B cell (primary cell): ENCODE data around the gene POLD4. TPM values are rescaled to one million over a fixed set of nuclear protein-coding genes. Genes with fewer than 3 reads are reported as not detected.
A peak's percentile ranks its signal among the peaks of the same experiment; 100 is the strongest.

Experiments
- ATAC-seq: fragments of 200-7000 bp; cut with Tn5 transposase; one replicate; pipeline ENCODE4 v1.10.0; 2021; ENCODE audit warnings: low read depth, mild to moderate bottlenecking, moderate number of reproducible peaks, moderate library complexity
- CTCF ChIA-PET: fragments of 350-600 bp; sonication (Branson Sonifier 250); formaldehyde crosslinking; loops from one replicate; lab custom pipeline; 2021; ENCODE audit warnings: antibody characterized with exemption, inconsistent platforms; lab: Charles Lee
- POLR2A ChIA-PET: fragments of 350-600 bp; sonication (Branson Sonifier 250); formaldehyde crosslinking; loops from one replicate; lab custom pipeline; 2021; ENCODE audit warnings: antibody characterized with exemption; lab: Charles Lee
- DNase-seq: peaks from one replicate; pipeline ENCODE4 v3.0.0; 2013
- H2AFZ ChIP-seq: 2 replicates; pipeline ENCODE4 v1.6.1; 2012; ENCODE audit warnings: mild to moderate bottlenecking, low read depth, low read length; ENCODE audit not compliant: insufficient read depth, poor library complexity, severe bottlenecking
- H3K27ac ChIP-seq, 2 donors: 1 replicate in 1 of 2; 2 replicates in 1 of 2; pipeline ENCODE4 v1.5.1; 2012 to 2013; ENCODE audit warnings: low read length in 2 of 2, mild to moderate bottlenecking in 2 of 2, moderate library complexity in 1 of 2
- H3K27me3 ChIP-seq, 4 experiments: fragments of 200-600 bp in 1 of 4; sonication (generic) in 1 of 4; replicated peaks in 1 of 4; 1 replicate in 2 of 4; 2 replicates in 2 of 4; pipeline versions ENCODE4 v1.6.1 to v1.7.0; 2013 to 2016; ENCODE audit warnings: low read length in 3 of 4, mild to moderate bottlenecking in 2 of 4, mixed read lengths in 1 of 4, moderate library complexity in 1 of 4; ENCODE audit not compliant: insufficient read depth in 4 of 4, control insufficient read depth in 3 of 4; ENCODE audit errors: control extremely low read depth in 1 of 4
- H3K36me3 ChIP-seq, 2 experiments: replicated peaks in 1 of 2; 1 replicate in 1 of 2; 2 replicates in 1 of 2; pipeline versions ENCODE4 v1.6.1 to v1.7.1; 2013; ENCODE audit warnings: low read length in 1 of 2; ENCODE audit not compliant: insufficient read depth in 2 of 2, control insufficient read depth in 1 of 2; ENCODE audit errors: control extremely low read depth in 1 of 2, extremely low read depth in 1 of 2
- H3K4me1 ChIP-seq, 2 donors: fragments of 200-600 bp in 1 of 2; sonication (generic) in 1 of 2; 1 replicate in 1 of 2; 2 replicates in 1 of 2; pipeline versions ENCODE4 v1.5.1 to v1.6.1; 2013 to 2017; ENCODE audit warnings: low read length in 2 of 2; ENCODE audit not compliant: control insufficient read depth in 2 of 2, insufficient read depth in 2 of 2
- H3K4me2 ChIP-seq: replicated peaks from 2 replicates; pipeline ENCODE3; 2012; ENCODE audit warnings: mild to moderate bottlenecking, low read depth, low read length; ENCODE audit not compliant: poor library complexity, severe bottlenecking
- H3K4me3 ChIP-seq, 5 experiments: fragments of 200-600 bp in 1 of 5; sonication (generic) in 1 of 5; 1 replicate in 3 of 5; 2 replicates in 2 of 5; pipeline versions ENCODE4 v1.5.1 to v1.7.0; 2011 to 2016; ENCODE audit warnings: low read length in 4 of 5, mild to moderate bottlenecking in 4 of 5, low read depth in 2 of 5, control low read depth in 1 of 5, moderate library complexity in 1 of 5; ENCODE audit not compliant: insufficient read depth in 1 of 5; ENCODE audit errors: control extremely low read depth in 1 of 5, extremely low read depth in 1 of 5
- H3K79me2 ChIP-seq: fragments of 200-600 bp; sonication (generic); one replicate; pipeline ENCODE4 v1.6.0; 2016; ENCODE audit warnings: low read length; ENCODE audit not compliant: control insufficient read depth, insufficient read depth
- H3K9ac ChIP-seq: fragments of 200-600 bp; sonication (generic); 2 replicates; pipeline ENCODE4 v1.6.1; 2017; ENCODE audit warnings: mild to moderate bottlenecking, low read length, moderate library complexity
- H3K9me3 ChIP-seq, 3 donors: one replicate each; pipeline versions ENCODE4 v1.6.1 to v1.7.1; 2013; ENCODE audit warnings: low read length in 2 of 3; ENCODE audit not compliant: control insufficient read depth in 2 of 3, insufficient read depth in 1 of 3; ENCODE audit errors: control extremely low read depth in 1 of 3
- H4K20me1 ChIP-seq: 2 replicates; pipeline ENCODE4 v1.6.0; 2012; ENCODE audit warnings: mild to moderate bottlenecking, low read length; ENCODE audit not compliant: insufficient read depth, control insufficient read depth, poor library complexity, severe bottlenecking
- H3K27ac Mint-ChIP-seq: one replicate; pipeline ENCODE4 v1.8.0; 2021; ENCODE audit warnings: mixed read lengths
- H3K27me3 Mint-ChIP-seq: one replicate; pipeline ENCODE4 v1.8.0; 2021; ENCODE audit warnings: mixed read lengths
- H3K4me1 Mint-ChIP-seq: one replicate; pipeline ENCODE4 v1.8.0; 2021; ENCODE audit warnings: mixed read lengths
- H3K4me3 Mint-ChIP-seq: one replicate; pipeline ENCODE4 v1.8.0; 2021; ENCODE audit warnings: mixed read lengths
- H3K9me3 Mint-ChIP-seq: one replicate; pipeline ENCODE4 v1.8.0; 2022; ENCODE audit warnings: mixed read lengths; ENCODE audit not compliant: insufficient read depth
- EZH2 ChIP-seq: IDR thresholded peaks from 2 replicates; pipeline ENCODE4 v1.6.1; 2012; ENCODE audit warnings: borderline replicate concordance, low read depth, mild to moderate bottlenecking, moderate library complexity, low read length; ENCODE audit not compliant: insufficient read depth, poor library complexity, severe bottlenecking
- WGBS: methylation state at CpG from one replicate; pipeline ENCODE4 v1.1.5; 2013; ENCODE audit warnings: missing lambda C conversion rate; ENCODE audit not compliant: insufficient coverage; 5-methylcytosine and 5-hydroxymethylcytosine counted together
- intact Hi-C: fragments of 100-400 bp; cut with micrococcal nuclease; formaldehyde crosslinking; loops from one replicate; pipeline ENCODE4 v1.10.0; 2022
- polyA plus RNA-seq: library from polyadenylated mRNA; depleted of rRNA; stranded (reverse); fragments of >200 nt; gene quantifications from 2 replicates; pipeline ENCODE4 v1.2.3, GENCODE V29; 2012
- total RNA-seq, 2 donors: library from RNA; stranded (reverse); fragments of 120-200 nt in 1 of 2; gene quantifications; 1 replicate in 1 of 2; 2 replicates in 1 of 2; pipeline versions ENCODE4 v1.2.3 to v1.2.4, GENCODE V29; 2013 to 2022
- TF ChIP-seq, protein P1 (sequence below): fragments of 200-600 bp; IDR thresholded peaks from one replicate; pipeline ENCODE4 v1.8.0; 2022; ENCODE audit warnings: antibody characterized with exemption, mild to moderate bottlenecking

Gene POLD4
- total and polyA plus RNA-seq, 2 donors (not counting 1 experiment from before 2014, with no cell fraction given), result 210 to 559 TPM

DNA sequence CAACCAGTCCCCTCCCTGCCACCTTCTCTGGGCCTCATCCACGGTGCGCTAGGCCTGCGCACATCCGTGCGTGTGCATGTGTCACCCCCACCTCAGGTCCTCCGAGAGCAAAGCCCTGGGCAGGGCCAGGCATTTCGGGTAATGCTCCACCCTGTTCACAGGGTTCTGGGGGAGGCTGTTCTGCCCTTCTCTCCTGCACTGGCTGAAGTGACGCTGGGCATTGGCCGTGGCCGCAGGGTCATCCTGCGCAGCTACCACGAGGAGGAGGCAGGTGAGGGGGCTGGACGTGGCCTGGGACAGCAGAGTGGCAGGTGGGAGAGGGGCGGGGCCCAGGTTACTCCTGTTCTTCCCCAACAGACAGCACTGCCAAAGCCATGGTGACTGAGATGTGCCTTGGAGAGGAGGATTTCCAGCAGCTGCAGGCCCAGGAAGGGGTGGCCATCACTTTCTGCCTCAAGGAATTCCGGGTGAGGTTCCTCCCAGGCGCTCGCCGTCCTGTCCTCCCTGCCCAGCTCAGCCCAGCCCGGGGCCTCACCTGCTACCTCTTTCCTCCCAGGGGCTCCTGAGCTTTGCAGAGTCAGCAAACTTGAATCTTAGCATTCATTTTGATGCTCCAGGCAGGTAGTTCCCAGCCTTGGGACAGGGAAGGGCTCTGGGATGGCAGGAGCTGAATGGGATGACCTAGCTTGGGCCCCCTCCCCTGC, 42.4 kb upstream of the POLD4 start:
- H3K27me3 ChIP-seq, result no peaks in the 10 kb centered on the region
- ChIA-PET POLR2A (interaction anchor here (0.8 to 2.1 kb wide), 3 partner anchors 24 to 42 kb away, joined by 3 to 8 read pairs (median 5); partner anchors contain the start of gene POLD4), CTCF (interaction anchor here (1.2 to 1.4 kb wide), 2 partner anchors 111 to 133 kb away, joined by 3 to 4 read pairs; no protein-coding TSS in a partner anchor)
- WGBS, result 96% methylated on average over 13 of the region's 19 CpGs
- no peaks in the 10 kb centered on the region for H3K27me3 Mint-ChIP-seq
- peaks cover 52% of the 10 kb centered on the region for H3K4me1 Mint-ChIP-seq
- no peak overlapping the region for H3K27ac ChIP-seq
- peaks cover 70% of the 10 kb centered on the region for H4K20me1 ChIP-seq
- H3K4me1 ChIP-seq, result peaks cover 26 to 49% of the 10 kb centered on the region in 2 donors
- no peak overlapping the region for H3K4me3 ChIP-seq
- intact Hi-C loops, result no loop called here
- peaks cover 2 to 46% of the 10 kb centered on the region in 2 experiments for H3K36me3 ChIP-seq
- ATAC-seq, result no peak
- no peak overlapping the region for H3K9ac ChIP-seq
- H3K9me3 Mint-ChIP-seq, result no peaks in the 10 kb centered on the region
- H3K79me2 ChIP-seq, result peaks cover 56% of the 10 kb centered on the region
- peaks cover 0 to under 1% (median 0%) of the 10 kb centered on the region in 3 donors for H3K9me3 ChIP-seq
- no peak overlapping the region for H3K4me3 Mint-ChIP-seq
- H3K4me2 ChIP-seq, result no peak overlapping the region
- no peak overlapping the region for H2AFZ ChIP-seq
- DNase-seq, result no peak
- H3K27ac Mint-ChIP-seq, result no peak overlapping the region
- TF ChIP-seq, protein P1, sequence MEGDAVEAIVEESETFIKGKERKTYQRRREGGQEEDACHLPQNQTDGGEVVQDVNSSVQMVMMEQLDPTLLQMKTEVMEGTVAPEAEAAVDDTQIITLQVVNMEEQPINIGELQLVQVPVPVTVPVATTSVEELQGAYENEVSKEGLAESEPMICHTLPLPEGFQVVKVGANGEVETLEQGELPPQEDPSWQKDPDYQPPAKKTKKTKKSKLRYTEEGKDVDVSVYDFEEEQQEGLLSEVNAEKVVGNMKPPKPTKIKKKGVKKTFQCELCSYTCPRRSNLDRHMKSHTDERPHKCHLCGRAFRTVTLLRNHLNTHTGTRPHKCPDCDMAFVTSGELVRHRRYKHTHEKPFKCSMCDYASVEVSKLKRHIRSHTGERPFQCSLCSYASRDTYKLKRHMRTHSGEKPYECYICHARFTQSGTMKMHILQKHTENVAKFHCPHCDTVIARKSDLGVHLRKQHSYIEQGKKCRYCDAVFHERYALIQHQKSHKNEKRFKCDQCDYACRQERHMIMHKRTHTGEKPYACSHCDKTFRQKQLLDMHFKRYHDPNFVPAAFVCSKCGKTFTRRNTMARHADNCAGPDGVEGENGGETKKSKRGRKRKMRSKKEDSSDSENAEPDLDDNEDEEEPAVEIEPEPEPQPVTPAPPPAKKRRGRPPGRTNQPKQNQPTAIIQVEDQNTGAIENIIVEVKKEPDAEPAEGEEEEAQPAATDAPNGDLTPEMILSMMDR, result no peak
- no peak for TF ChIP-seq EZH2

DNA sequence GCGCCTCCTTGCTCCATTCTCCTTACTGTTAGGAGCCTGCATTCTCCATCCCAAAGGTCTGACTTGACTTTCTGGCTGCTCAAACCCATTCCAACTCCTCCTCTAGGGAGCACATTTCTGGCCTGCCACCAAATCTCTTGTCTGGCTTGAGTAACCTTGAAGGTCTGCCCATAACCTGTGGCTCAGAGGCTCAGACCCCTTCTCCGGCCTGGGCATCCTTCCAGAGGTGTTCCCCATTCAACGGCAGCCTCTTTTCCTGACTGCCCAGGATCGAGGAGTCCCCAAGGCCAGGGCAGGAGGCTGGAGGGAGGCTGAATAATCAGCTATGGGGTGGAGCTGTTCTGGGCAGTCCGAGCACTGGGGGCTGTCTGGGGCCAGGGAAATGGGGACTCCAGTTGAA, 40.6 kb upstream of the POLD4 start:
- peaks cover 14 to 41% of the 10 kb centered on the region in 2 donors for H3K4me1 ChIP-seq
- peaks cover 50% of the 10 kb centered on the region for H3K79me2 ChIP-seq
- intact Hi-C loops, result no loop called here
- no peaks in the 10 kb centered on the region for H3K9me3 ChIP-seq
- H3K27me3 ChIP-seq, result no peaks in the 10 kb centered on the region
- ChIA-PET POLR2A (interaction anchor here (0.6 to 1.6 kb wide), 5 partner anchors 8 to 223 kb away, joined by 3 to 8 read pairs (median 4); partner anchors contain the start of genes POLD4 and PPP1CA), CTCF (no interaction called here)
- H3K9me3 Mint-ChIP-seq, result no peaks in the 10 kb centered on the region
- no peak overlapping the region for H3K4me3 ChIP-seq
- ATAC-seq (no peak), DNase-seq (no peak)
- no peak overlapping the region for H2AFZ ChIP-seq
- peak overlapping the region; percentile 47 for H3K4me3 Mint-ChIP-seq
- peaks cover 60% of the 10 kb centered on the region for H4K20me1 ChIP-seq
- 97% methylated on average over 5 of the region's 5 CpGs for WGBS
- H3K4me1 Mint-ChIP-seq, result peaks cover 49% of the 10 kb centered on the region
- H3K9ac ChIP-seq, result no peak overlapping the region
- H3K36me3 ChIP-seq, result peaks cover 0 to 32% of the 10 kb centered on the region in 2 experiments
- H3K4me2 ChIP-seq, result no peak overlapping the region
- H3K27ac ChIP-seq, result no peak overlapping the region
- H3K27me3 Mint-ChIP-seq, result no peaks in the 10 kb centered on the region
- TF ChIP-seq EZH2, result no peak
- TF ChIP-seq, protein P1, result no peak
- no peak overlapping the region for H3K27ac Mint-ChIP-seq
